ENCODE measurements around the gene PTPRM.

DNA sequence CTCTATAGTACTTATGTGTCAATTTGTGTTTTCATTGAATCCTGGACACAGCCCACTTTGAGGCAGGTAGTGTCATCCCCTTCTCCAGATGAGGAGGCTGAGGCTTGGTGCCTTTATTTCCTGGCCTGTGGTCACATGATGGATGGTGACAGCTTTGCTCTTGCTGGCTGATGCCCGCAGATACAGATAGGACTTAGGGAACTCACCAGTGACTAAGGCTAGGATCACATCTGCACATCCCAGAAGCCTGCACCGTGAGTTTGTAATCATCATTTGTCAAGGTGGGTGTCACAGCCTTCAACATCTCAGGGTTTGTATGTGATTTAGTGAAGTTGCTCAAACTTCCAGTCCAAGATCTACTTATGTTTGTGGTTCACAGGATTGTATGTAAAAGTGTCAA, 747.0 kb downstream of the PTPRM start:
- TF ChIP-seq, protein P1, sequence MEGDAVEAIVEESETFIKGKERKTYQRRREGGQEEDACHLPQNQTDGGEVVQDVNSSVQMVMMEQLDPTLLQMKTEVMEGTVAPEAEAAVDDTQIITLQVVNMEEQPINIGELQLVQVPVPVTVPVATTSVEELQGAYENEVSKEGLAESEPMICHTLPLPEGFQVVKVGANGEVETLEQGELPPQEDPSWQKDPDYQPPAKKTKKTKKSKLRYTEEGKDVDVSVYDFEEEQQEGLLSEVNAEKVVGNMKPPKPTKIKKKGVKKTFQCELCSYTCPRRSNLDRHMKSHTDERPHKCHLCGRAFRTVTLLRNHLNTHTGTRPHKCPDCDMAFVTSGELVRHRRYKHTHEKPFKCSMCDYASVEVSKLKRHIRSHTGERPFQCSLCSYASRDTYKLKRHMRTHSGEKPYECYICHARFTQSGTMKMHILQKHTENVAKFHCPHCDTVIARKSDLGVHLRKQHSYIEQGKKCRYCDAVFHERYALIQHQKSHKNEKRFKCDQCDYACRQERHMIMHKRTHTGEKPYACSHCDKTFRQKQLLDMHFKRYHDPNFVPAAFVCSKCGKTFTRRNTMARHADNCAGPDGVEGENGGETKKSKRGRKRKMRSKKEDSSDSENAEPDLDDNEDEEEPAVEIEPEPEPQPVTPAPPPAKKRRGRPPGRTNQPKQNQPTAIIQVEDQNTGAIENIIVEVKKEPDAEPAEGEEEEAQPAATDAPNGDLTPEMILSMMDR (IDR thresholded peaks at IDR 0.05), result no peak
- no peak for TF ChIP-seq POLR2A (IDR thresholded peaks at IDR 0.05)

Measured in lower leg skin (tissue), 3 donors.